MM.1S (cell line): ENCODE measurements around the gene FBXL5.

Source experiments
- DNase-seq: peaks from one replicate; pipeline ENCODE4 v3.0.0-alpha.2; 2015
- H2AFZ ChIP-seq: fragments of 300-600 bp; sonication (generic); 2 replicates; pipeline ENCODE4 v1.6.0; 2016; ENCODE audit warnings: antibody characterized with exemption, low read length
- H3F3A ChIP-seq: fragments of 300-600 bp; sonication (generic); 2 replicates; pipeline ENCODE4 v1.6.1; 2016; ENCODE audit warnings: mild to moderate bottlenecking, antibody characterized with exemption, low read length, moderate library complexity, mixed read lengths; ENCODE audit not compliant: insufficient read depth
- H3K27ac ChIP-seq: fragments of 300-600 bp; sonication (generic); 2 replicates; pipeline ENCODE4 v1.5.1; 2016; ENCODE audit warnings: mild to moderate bottlenecking, low read length
- H3K27me3 ChIP-seq: fragments of 300-600 bp; sonication (generic); replicated peaks from 2 replicates; pipeline ENCODE4 v1.6.0; 2016; ENCODE audit warnings: low read length; ENCODE audit not compliant: insufficient read depth
- H3K36me3 ChIP-seq: fragments of 300-600 bp; sonication (generic); replicated peaks from 2 replicates; pipeline ENCODE4 v1.6.1; 2016; ENCODE audit warnings: mild to moderate bottlenecking, low read length, mixed read lengths; ENCODE audit not compliant: insufficient read depth
- H3K4me1 ChIP-seq: fragments of 300-600 bp; sonication (generic); 2 replicates; pipeline ENCODE4 v1.6.1; 2016; ENCODE audit warnings: low read length, mixed read lengths
- H3K4me2 ChIP-seq: fragments of 300-600 bp; sonication (generic); 2 replicates; pipeline ENCODE4 v1.6.0; 2016; ENCODE audit warnings: low read depth, low read length
- H3K4me3 ChIP-seq: fragments of 300-600 bp; sonication (generic); 2 replicates; pipeline ENCODE4 v1.5.1; 2016; ENCODE audit warnings: low read length, mixed read lengths
- H3K79me2 ChIP-seq: fragments of 300-600 bp; sonication (generic); 2 replicates; pipeline ENCODE4 v1.6.1; 2016; ENCODE audit warnings: mixed run types, low read length, mixed read lengths
- H3K9ac ChIP-seq: fragments of 300-600 bp; sonication (generic); 2 replicates; pipeline ENCODE4 v1.6.1; 2016; ENCODE audit warnings: low read length, mixed read lengths
- H3K9me2 ChIP-seq: fragments of 300-600 bp; sonication (generic); replicated peaks from 2 replicates; pipeline ENCODE4 v1.6.1; 2016; ENCODE audit warnings: mild to moderate bottlenecking, low read length, mixed read lengths; ENCODE audit not compliant: insufficient read depth
- H3K9me3 ChIP-seq: fragments of 300-600 bp; sonication (generic); replicated peaks from 2 replicates; pipeline ENCODE4 v1.6.1; 2016; ENCODE audit warnings: mild to moderate bottlenecking, low read length, mixed read lengths; ENCODE audit not compliant: insufficient read depth
- H4K20me1 ChIP-seq: fragments of 300-600 bp; sonication (generic); 2 replicates; pipeline ENCODE4 v1.6.1; 2016; ENCODE audit warnings: mild to moderate bottlenecking, low read length, moderate library complexity, mixed read lengths; ENCODE audit not compliant: insufficient read depth
- CTCF ChIP-seq: fragments of 300-600 bp; sonication (generic); IDR thresholded peaks from 2 replicates; pipeline ENCODE4 v1.5.1; 2016; ENCODE audit warnings: antibody characterized with exemption, low read length, mixed read lengths
- EZH2 ChIP-seq: fragments of 300-600 bp; sonication (generic); optimal IDR thresholded peaks from 2 replicates; pipeline ENCODE3; 2017; ENCODE audit warnings: low read depth, mild to moderate bottlenecking, antibody characterized with exemption, low read length, mixed read lengths
- EZH2phosphoT487 ChIP-seq: fragments of 300-600 bp; sonication (generic); IDR thresholded peaks from 2 replicates; pipeline ENCODE4 v1.6.1; 2018; ENCODE audit warnings: antibody characterized with exemption, low read length

The FBXL5 gene

GRCh38 chr4:15592799-15593198 lies 62.4 kb downstream of the FBXL5 start:
- no peak overlapping the region for H3K9ac ChIP-seq
- no peaks in the 10 kb centered on the region for H3K36me3 ChIP-seq
- no peaks in the 10 kb centered on the region for H3K9me2 ChIP-seq
- no peaks in the 10 kb centered on the region for H4K20me1 ChIP-seq
- TF ChIP-seq EZH2phosphoT487 (no peak), EZH2 (no peak), CTCF (no peak)
- no peaks in the 10 kb centered on the region for H3K79me2 ChIP-seq
- H3K4me2 ChIP-seq: no peak overlapping the region
- DNase-seq: no peak
- no peak overlapping the region for H3K27ac ChIP-seq
- H3K27me3 ChIP-seq: no peaks in the 10 kb centered on the region
- H3F3A ChIP-seq: no peaks in the 10 kb centered on the region
- H3K4me1 ChIP-seq: no peaks in the 10 kb centered on the region
- H3K4me3 ChIP-seq: no peak overlapping the region
- no peak overlapping the region for H2AFZ ChIP-seq
- H3K9me3 ChIP-seq: no peaks in the 10 kb centered on the region

- H3K4me3 ChIP-seq: no peak overlapping the region
- H4K20me1 ChIP-seq: no peaks in the 10 kb centered on the region
- H3K27me3 ChIP-seq: no peaks in the 10 kb centered on the region
- no peak overlapping the region for H3K27ac ChIP-seq
- no peak for DNase-seq
- H3K79me2 ChIP-seq: no peaks in the 10 kb centered on the region
- no peaks in the 10 kb centered on the region for H3K9me2 ChIP-seq
- TF ChIP-seq EZH2 (no peak), CTCF (no peak), EZH2phosphoT487 (no peak)
- H3K9ac ChIP-seq: no peak overlapping the region
- no peak overlapping the region for H3K4me2 ChIP-seq
- no peaks in the 10 kb centered on the region for H3F3A ChIP-seq
- H3K36me3 ChIP-seq: no peaks in the 10 kb centered on the region
- no peaks in the 10 kb centered on the region for H3K4me1 ChIP-seq
- H2AFZ ChIP-seq: no peak overlapping the region
- H3K9me3 ChIP-seq: no peaks in the 10 kb centered on the region
Measured at GRCh38 chr4:15587649-15588048, 67.5 kb downstream of the FBXL5 start.

GRCh38 chr4:15586066-15586465 lies 69.1 kb downstream of the FBXL5 start:
- TF ChIP-seq EZH2 (no peak), CTCF (no peak), EZH2phosphoT487 (no peak)
- no peaks in the 10 kb centered on the region for H3K9me3 ChIP-seq
- no peak overlapping the region for H3K4me2 ChIP-seq
- H3K27me3 ChIP-seq: no peaks in the 10 kb centered on the region
- H3F3A ChIP-seq: no peaks in the 10 kb centered on the region
- no peaks in the 10 kb centered on the region for H4K20me1 ChIP-seq
- no peaks in the 10 kb centered on the region for H3K36me3 ChIP-seq
- H3K4me1 ChIP-seq: no peaks in the 10 kb centered on the region
- H3K79me2 ChIP-seq: no peaks in the 10 kb centered on the region
- no peak overlapping the region for H3K27ac ChIP-seq
- no peak overlapping the region for H3K4me3 ChIP-seq
- H3K9me2 ChIP-seq: no peaks in the 10 kb centered on the region
- DNase-seq: no peak
- H2AFZ ChIP-seq: no peak overlapping the region
- no peak overlapping the region for H3K9ac ChIP-seq
